BLaER1 treated with 17β-estradiol and CSF1 and Interleukin-3, amounts not matched to agents 10 nM and 100 nM (cell line): ENCODE measurements around the gene CAV3.
"Not testable (repeated sequence)": the region's sequence is repeated elsewhere in the genome, so short reads cannot be mapped to it uniquely, and the experiment has no call there.

Experiments
- H3K27ac ChIP-seq, 11 experiments: shearing (Covaris generic); formaldehyde crosslinking; 2 replicates each; pipeline ENCODE4 v1.8.1; 2022
- H3K27me3 ChIP-seq, 11 experiments: shearing (Covaris generic); formaldehyde crosslinking; 2 replicates each; pipeline ENCODE4 v1.8.1; 2022
- H3K36me3 ChIP-seq, 11 experiments: shearing (Covaris generic); formaldehyde crosslinking; 2 replicates each; pipeline ENCODE4 v1.8.1; 2022
- H3K4me1 ChIP-seq, 10 experiments: shearing (Covaris generic); formaldehyde crosslinking; 2 replicates each; pipeline ENCODE4 v1.8.1; 2022
- H3K4me2 ChIP-seq, 11 experiments: shearing (Covaris generic); formaldehyde crosslinking; 2 replicates each; pipeline ENCODE4 v1.8.1; 2022
- H3K4me3 ChIP-seq, 10 experiments: shearing (Covaris generic); formaldehyde crosslinking; 2 replicates each; pipeline ENCODE4 v1.8.1; 2022
- H3K9ac ChIP-seq, 11 experiments: shearing (Covaris generic); formaldehyde crosslinking; 2 replicates each; pipeline ENCODE4 v1.8.1; 2022
- H3K9me3 ChIP-seq, 11 experiments: shearing (Covaris generic); formaldehyde crosslinking; replicated peaks in 1 of 11; 2 replicates each; pipeline ENCODE4 v1.8.1; 2022
- H4K20me1 ChIP-seq, 11 experiments: shearing (Covaris generic); formaldehyde crosslinking; 2 replicates each; pipeline ENCODE4 v1.8.1; 2022
- Cebpa-rat ChIP-seq, 11 experiments: shearing (Covaris generic); IDR thresholded peaks; 2 replicates each; pipeline ENCODE4 v1.8.1; 2022

Gene CAV3

DNA sequence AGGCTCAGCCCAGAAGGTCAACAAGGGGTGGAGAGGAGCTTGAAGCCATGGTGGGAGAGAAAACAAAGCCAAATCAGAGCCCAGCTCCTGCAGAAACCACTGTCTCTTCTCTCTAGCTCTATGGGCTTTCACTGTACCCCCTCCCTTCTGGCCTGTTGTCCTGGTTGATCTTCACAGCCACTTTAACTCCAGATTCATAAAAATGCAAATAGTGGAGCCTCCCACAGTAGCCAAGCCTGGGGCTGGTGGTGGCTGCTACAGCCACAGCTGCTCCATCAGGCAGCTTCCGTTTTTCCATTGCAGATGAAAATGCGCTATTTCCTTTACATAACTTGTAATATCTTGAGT, 20.7 kb upstream of the CAV3 start:
- no peak for TF ChIP-seq Cebpa-rat (IDR thresholded peaks at IDR 0.05)
- H3K9me3 ChIP-seq: peaks cover 0 to 8% (median 0%) of the 10 kb centered on the region in 11 experiments; a peak in 1 of 22 replicates
- H3K36me3 ChIP-seq: no peaks in the 10 kb centered on the region
- H3K9ac ChIP-seq: peak overlapping the region in 4 of 11 experiments; percentile 30 to 50 (median 40); a peak in 5 of 22 replicates
- peaks cover 15 to 29% (median 23%) of the 10 kb centered on the region in 10 experiments for H3K4me1 ChIP-seq
- peak overlapping the region; percentile 46 to 75 (median 62) for H3K4me2 ChIP-seq
- no peak overlapping the region for H3K4me3 ChIP-seq
- no peaks in the 10 kb centered on the region for H3K27me3 ChIP-seq
- no peaks in the 10 kb centered on the region for H4K20me1 ChIP-seq
- peak overlapping the region in 8 of 11 experiments; percentile 34 to 75 (median 68); a peak in 14 of 22 replicates for H3K27ac ChIP-seq

DNA sequence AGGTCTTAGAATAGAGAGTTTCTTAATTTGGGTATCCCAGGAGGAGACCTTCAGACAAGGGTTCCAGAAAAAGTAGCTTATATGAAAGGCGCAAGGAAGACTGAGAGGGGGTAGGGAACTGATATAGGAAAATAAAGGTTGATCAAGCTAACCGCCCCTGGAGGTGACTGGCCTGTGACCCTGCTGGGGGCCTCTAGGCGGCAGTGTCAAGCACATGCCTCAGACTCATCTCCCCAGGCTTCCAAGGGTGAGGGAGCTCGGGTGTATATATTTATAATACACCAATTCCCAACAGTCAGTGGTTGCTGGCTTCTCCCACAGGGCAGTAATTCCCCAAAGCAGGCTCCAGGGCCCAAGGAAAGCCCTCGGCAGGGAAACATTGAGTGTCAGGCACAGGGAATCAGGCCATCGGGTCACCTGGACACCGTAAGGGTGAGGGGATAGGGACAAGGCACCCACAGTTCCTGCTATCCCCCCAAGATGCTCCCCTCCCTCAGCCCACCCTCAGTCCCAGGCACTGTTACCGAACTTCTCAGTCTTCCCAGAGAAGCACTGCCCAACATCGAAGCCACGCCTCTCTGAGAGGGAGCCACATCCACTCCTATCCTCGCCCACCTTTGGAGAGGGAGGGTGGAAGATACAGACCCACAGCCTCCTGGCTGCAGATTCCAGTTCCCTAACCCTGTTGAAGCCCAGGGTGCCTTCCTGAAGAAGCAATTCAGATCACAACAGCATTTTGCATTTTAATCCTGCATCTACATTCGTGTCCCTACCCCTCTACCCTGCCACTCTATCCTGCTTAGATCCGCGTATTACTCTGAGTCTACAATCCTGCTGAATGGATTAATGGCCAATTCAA, 19.5 kb upstream of the CAV3 start:
- H3K9ac ChIP-seq: no peak overlapping the region
- H3K36me3 ChIP-seq: no peaks in the 10 kb centered on the region
- no peak overlapping the region for H3K4me3 ChIP-seq
- H3K27ac ChIP-seq: peak overlapping the region in 3 of 11 experiments; percentile 67 to 73 (median 70); a peak in 1 of 22 replicates
- H3K9me3 ChIP-seq: peaks cover 0 to 8% (median 0%) of the 10 kb centered on the region in 11 experiments; a peak in 1 of 22 replicates
- no peaks in the 10 kb centered on the region for H4K20me1 ChIP-seq
- H3K27me3 ChIP-seq: no peaks in the 10 kb centered on the region
- TF ChIP-seq Cebpa-rat (IDR thresholded peaks at IDR 0.05): no peak
- 0 out of 22 replicates have a peak overlapping the region, but pooled peaks of 1 of the 11 experiments have one; percentile 75 for H3K4me2 ChIP-seq
- H3K4me1 ChIP-seq: peaks cover 15 to 28% (median 22%) of the 10 kb centered on the region in 10 experiments

DNA sequence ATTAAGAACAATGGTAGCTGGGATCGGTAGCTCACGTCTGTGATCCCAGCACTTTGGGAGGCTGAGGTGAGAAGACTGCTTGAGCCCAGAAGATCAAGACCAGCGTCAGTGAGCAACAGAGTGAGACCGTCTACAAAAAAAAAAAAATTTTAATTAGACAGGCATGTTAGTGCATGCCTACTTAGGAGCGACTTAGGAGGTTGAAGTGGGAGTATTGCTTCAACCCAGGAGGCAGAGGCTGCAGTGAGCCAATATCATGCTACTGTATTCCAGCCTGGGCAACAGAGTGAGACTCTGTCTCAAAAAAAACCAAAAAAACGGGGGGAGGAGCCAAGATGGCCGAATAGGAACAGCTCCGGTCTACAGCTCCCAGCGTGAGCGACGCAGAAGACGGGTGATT, 17.8 kb upstream of the CAV3 start:
- not testable (repeated sequence) for H3K36me3 ChIP-seq, H3K4me3 ChIP-seq, H3K4me2 ChIP-seq, H3K9me3 ChIP-seq, H3K27ac ChIP-seq, H3K9ac ChIP-seq, H4K20me1 ChIP-seq, H3K27me3 ChIP-seq
- H3K4me1 ChIP-seq: peaks cover 15 to 21% (median 19%) of the 10 kb centered on the region in 10 experiments

DNA sequence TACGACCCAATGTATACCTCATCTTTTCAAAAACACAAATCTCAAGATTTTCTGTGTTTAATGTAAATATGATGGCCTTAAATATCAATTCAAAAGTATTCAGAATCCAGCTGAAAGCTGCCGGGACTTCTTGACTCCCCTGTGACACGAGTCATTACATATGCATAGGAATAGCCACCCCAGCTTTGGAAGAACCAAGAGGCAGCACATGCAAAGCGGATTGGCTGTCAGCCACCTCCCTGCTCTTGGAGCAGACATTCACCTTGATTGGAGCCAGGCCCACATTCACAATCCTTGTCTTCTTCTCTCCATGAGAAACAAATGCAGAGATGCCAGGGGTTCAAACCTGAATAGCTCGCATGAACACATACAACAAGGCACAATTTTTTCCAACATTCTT, 10.8 kb upstream of the CAV3 start:
- no peaks in the 10 kb centered on the region for H4K20me1 ChIP-seq
- H3K4me1 ChIP-seq: no peaks in the 10 kb centered on the region
- no peak for TF ChIP-seq Cebpa-rat (IDR thresholded peaks at IDR 0.05)
- no peaks in the 10 kb centered on the region for H3K27me3 ChIP-seq
- H3K27ac ChIP-seq: no peak overlapping the region
- no peak overlapping the region for H3K4me2 ChIP-seq
- peaks cover 0 to 12% (median 10%) of the 10 kb centered on the region in 11 experiments; a peak in 16 of 22 replicates for H3K9me3 ChIP-seq
- H3K9ac ChIP-seq: no peak overlapping the region
- no peaks in the 10 kb centered on the region for H3K36me3 ChIP-seq
- H3K4me3 ChIP-seq: no peak overlapping the region

DNA sequence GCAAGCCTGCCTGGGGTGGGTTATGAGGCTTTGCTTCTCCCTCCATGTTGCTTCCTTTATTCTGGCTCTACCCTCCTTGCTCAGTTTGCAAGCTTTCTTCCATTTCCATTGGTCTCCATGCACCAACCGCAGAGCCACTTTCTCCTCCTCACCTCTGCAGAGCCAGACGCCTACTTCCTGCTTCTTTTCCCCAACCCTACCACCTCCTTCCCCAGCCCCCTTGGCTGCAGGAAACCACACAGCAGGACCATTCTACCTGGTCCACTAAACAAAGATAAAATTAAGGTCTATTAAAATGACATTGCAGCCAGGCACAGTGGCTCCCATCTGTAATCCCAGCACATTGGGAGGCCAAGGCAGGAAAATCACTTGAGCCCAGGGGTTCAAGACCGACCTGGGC, 10.0 kb upstream of the CAV3 start:
- Histone ChIP-seq H3K4me2 (no peak overlapping the region), H3K9ac (no peak overlapping the region), H3K4me1 (no peaks in the 10 kb centered on the region), H3K36me3 (no peaks in the 10 kb centered on the region), H3K27ac (no peak overlapping the region), H3K9me3 (peaks cover 0 to 13% (median 10%) of the 10 kb centered on the region in 11 experiments; a peak in 16 of 22 replicates), H3K4me3 (no peak overlapping the region), H4K20me1 (no peaks in the 10 kb centered on the region), H3K27me3 (no peaks in the 10 kb centered on the region)
- no peak for TF ChIP-seq Cebpa-rat (IDR thresholded peaks at IDR 0.05)

DNA sequence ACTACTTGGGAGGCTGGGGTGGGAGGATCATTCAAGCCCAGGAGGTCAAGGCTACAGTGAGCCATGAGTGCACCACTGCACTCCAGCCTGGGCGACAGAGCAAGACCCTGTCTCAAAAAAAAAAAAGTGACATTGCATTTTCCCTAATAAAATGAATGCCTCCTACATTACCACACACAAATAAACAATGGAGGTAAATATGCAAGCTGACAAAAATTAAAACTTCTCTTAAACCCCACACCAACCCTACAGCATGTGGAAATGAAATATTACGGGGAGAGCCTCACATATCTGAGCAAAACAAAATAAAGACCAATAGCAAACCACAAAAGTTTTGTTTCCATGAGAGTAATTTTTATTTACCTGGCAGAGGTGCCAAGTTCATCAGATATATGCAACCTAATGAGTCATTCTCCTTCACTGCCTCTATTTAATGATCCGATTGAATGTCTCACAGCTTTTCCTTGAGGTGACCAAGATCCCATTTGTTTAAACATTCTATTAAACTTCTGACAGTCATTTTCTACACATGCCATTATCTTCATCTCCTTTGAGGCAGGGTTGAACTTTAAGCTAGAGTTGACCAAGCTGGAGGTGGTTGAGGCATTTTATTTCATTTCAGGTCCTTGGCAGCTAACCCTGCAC, 9.4 kb upstream of the CAV3 start:
- Histone ChIP-seq H3K4me2 (no peak overlapping the region), H3K4me1 (no peaks in the 10 kb centered on the region), H3K9me3 (peaks cover 0 to 17% (median 10%) of the 10 kb centered on the region in 11 experiments; a peak in 16 of 22 replicates), H3K36me3 (no peaks in the 10 kb centered on the region), H4K20me1 (no peaks in the 10 kb centered on the region), H3K27ac (no peak overlapping the region), H3K9ac (no peak overlapping the region), H3K4me3 (no peak overlapping the region), H3K27me3 (no peaks in the 10 kb centered on the region)
- no peak for TF ChIP-seq Cebpa-rat (IDR thresholded peaks at IDR 0.05)

DNA sequence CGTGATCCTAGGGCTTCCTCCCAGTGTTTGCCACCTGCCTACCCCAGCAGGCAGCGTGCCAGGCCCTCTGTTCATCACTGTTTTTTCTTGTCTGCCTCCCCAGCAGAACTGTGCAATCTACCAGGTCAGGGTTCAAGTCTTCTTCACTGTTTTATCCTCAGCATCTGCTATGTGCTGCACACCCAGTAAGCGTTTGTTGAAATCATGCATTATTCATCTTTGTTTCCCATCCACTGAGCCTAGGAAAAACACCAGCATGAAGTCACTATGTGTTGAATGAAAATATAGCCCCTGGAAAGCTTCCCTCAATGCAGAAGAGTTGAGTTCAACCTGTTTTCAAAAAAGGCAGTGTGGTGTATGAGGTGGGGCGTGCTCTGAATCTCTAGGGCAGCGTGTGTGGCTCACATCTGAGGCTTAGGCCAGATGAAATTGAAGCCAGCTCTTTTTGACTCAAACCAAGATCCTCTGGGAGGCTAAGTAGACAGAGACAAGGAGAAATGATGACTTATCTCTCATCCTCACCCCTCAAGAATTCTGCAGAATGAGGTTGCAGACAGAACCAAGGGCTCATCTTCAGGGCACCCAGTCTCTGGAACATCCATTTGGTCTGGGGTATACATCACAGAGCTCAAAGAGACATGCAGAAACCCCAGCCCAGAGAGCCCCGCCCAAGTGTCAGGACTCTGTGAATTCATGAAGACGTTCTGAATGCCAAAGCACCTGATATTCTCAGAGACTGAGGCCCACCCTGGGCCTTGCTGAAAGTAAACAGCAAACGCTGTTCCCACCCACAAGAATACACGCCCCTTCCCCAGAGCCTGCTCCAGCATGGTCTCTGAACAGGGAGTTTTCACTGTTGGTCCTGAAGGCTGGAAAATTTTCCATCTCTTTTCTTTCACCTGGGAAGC, 5.7 kb upstream of the CAV3 start:
- no peak for TF ChIP-seq Cebpa-rat (IDR thresholded peaks at IDR 0.05)
- no peaks in the 10 kb centered on the region for H4K20me1 ChIP-seq
- H3K4me1 ChIP-seq: peaks cover 0 to 7% (median 0%) of the 10 kb centered on the region in 10 experiments; a peak in 1 of 20 replicates
- no peak overlapping the region for H3K27ac ChIP-seq
- H3K4me2 ChIP-seq: no peak overlapping the region
- no peak overlapping the region for H3K9ac ChIP-seq
- no peaks in the 10 kb centered on the region for H3K27me3 ChIP-seq
- no peak overlapping the region for H3K4me3 ChIP-seq
- H3K36me3 ChIP-seq: no peaks in the 10 kb centered on the region
- H3K9me3 ChIP-seq: peaks cover 0 to 17% (median 10%) of the 10 kb centered on the region in 11 experiments; a peak in 16 of 22 replicates

DNA sequence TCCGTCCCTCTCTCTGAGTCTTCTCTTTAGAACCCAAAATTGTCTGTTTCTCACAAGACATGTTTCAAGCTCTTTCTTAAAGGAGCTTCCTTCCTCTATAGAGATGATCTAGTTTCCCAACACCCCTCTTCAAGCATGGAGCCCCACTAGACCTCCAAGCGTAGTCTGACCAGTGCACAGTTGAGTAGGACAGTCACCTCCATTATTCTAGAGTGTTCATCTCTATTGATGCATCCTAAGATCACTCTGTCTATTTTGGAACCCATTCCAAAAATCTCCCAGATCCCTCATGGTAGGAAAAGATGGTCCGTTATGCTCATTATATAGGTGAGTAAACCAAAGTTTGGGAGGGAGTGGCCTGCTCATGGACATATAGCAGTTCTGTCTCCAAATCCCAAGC, 4.1 kb upstream of the CAV3 start:
- TF ChIP-seq Cebpa-rat (IDR thresholded peaks at IDR 0.05): no peak
- Histone ChIP-seq H3K36me3 (no peaks in the 10 kb centered on the region), H3K4me3 (no peak overlapping the region), H3K9ac (no peak overlapping the region), H3K9me3 (peaks cover 0 to 17% (median 10%) of the 10 kb centered on the region in 11 experiments; a peak in 16 of 22 replicates), H3K4me1 (peaks cover 0 to 7% (median 0%) of the 10 kb centered on the region in 10 experiments; a peak in 1 of 20 replicates), H3K27me3 (no peaks in the 10 kb centered on the region), H3K27ac (no peak overlapping the region), H3K4me2 (no peak overlapping the region), H4K20me1 (no peaks in the 10 kb centered on the region)
